Suprapubic skin (tissue), 4 donors: ENCODE measurements around the gene C2CD4C. TPM values are rescaled to one million over a fixed set of nuclear protein-coding genes. Genes with fewer than 3 reads are reported as not detected.

Source experiments
- DNase-seq, 2 donors: peaks; one replicate each; pipeline ENCODE4 v3.0.0-alpha.2; 2019; ENCODE audit warnings: low spot score in 2 of 2
- H3K27ac ChIP-seq: fragments of 200-600 bp; sonication (generic); one replicate; pipeline ENCODE4 v1.5.1; 2019
- H3K27me3 ChIP-seq: fragments of 200-600 bp; sonication (generic); one replicate; pipeline ENCODE4 v1.5.1; 2019
- H3K36me3 ChIP-seq: fragments of 200-600 bp; sonication (generic); one replicate; pipeline ENCODE4 v1.5.1; 2019
- H3K4me1 ChIP-seq: fragments of 200-600 bp; sonication (generic); one replicate; pipeline ENCODE4 v1.5.1; 2019
- H3K4me3 ChIP-seq: fragments of 200-600 bp; sonication (generic); one replicate; pipeline ENCODE4 v1.5.1; 2019; ENCODE audit warnings: mild to moderate bottlenecking
- H3K9me3 ChIP-seq: fragments of 200-600 bp; sonication (generic); one replicate; pipeline ENCODE4 v1.5.1; 2019
- EP300 ChIP-seq: sonication (generic); formaldehyde crosslinking; IDR thresholded peaks from one replicate; pipeline ENCODE4 v1.6.1; 2017; ENCODE audit warnings: antibody characterized with exemption
- POLR2A ChIP-seq, 2 donors: fragments of 450-650 bp; IDR thresholded peaks; one replicate each; pipeline ENCODE4 v1.6.1; 2017; ENCODE audit warnings: antibody characterized with exemption in 2 of 2, mild to moderate bottlenecking in 2 of 2, moderate library complexity in 2 of 2
- POLR2AphosphoS5 ChIP-seq, 3 donors: sonication (generic); formaldehyde crosslinking; IDR thresholded peaks; one replicate each; pipeline ENCODE4 v1.6.1; 2017; ENCODE audit warnings: antibody characterized with exemption in 3 of 3
- WGBS: methylation state at CpG from one replicate; pipeline ENCODE4 v1.1.5; 2018; 5-methylcytosine and 5-hydroxymethylcytosine counted together
- total RNA-seq, 4 donors: library from RNA; depleted of rRNA; stranded (reverse); fragments of >200 nt; gene quantifications; one replicate each; pipeline ENCODE4 v1.1.0, GENCODE V29; 2016
- TF ChIP-seq, protein P1 (sequence below), 2 donors: fragments of 200-600 bp in 1 of 2; fragments of 450-650 bp in 1 of 2; sonication (generic) in 1 of 2; IDR thresholded peaks; one replicate each; pipeline ENCODE4 v1.5.1; 2016 to 2019; ENCODE audit warnings: antibody characterized with exemption in 2 of 2, mild to moderate bottlenecking in 1 of 2, moderate library complexity in 1 of 2

The C2CD4C gene
- total RNA-seq, 4 donors from 2014 or later: 0.13 to 2.3 (median 0.52) TPM

DNA sequence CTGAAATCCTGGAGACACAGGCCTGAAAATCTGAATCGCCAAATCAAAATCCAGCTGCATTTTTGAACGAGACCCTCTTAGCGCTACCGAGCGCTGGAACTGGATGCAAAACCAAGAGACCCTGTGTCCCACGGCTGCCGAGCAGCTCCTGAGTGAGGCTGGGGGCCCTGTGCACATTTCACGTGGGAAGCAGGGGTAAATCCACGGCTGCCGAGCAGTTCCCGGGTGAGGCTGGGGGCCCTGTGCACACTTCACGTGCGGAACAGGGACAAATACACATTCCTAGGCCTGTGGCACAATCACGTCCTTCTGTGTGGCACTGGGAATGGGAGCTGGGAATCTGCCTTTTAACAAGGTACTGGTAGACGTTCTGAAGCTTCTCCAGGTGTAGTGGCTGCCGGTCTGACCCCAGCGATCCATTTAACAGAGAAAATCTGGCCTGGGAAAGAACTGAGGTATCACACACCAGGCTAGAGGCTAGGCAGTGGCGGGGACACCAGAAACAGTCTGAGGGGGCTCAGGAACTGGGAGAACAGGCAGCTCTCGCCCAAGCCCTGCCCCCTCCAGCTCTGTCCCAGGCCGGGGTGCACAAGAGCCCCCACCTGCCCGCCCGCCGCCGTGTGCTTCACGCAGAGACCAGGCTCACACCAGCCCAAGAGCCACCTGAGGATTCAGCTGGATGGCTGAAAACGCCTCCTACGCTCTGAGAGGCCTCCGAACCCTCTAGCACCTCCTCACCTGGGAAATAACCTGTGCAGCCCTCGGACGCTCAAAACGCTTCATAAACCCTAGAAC lies 11.0 kb upstream of the C2CD4C start:
- Histone ChIP-seq H3K9me3 (no peaks in the 10 kb centered on the region), H3K27ac (no peak overlapping the region), H3K4me3 (no peak overlapping the region), H3K36me3 (peaks cover 2% of the 10 kb centered on the region), H3K4me1 (no peaks in the 10 kb centered on the region), H3K27me3 (no peaks in the 10 kb centered on the region)
- 88% methylated on average over 21 of the region's 31 CpGs for WGBS
- TF ChIP-seq POLR2AphosphoS5 (IDR thresholded peaks at IDR 0.05) (no peak), EP300 (no peak)
- no peak for DNase-seq

DNA sequence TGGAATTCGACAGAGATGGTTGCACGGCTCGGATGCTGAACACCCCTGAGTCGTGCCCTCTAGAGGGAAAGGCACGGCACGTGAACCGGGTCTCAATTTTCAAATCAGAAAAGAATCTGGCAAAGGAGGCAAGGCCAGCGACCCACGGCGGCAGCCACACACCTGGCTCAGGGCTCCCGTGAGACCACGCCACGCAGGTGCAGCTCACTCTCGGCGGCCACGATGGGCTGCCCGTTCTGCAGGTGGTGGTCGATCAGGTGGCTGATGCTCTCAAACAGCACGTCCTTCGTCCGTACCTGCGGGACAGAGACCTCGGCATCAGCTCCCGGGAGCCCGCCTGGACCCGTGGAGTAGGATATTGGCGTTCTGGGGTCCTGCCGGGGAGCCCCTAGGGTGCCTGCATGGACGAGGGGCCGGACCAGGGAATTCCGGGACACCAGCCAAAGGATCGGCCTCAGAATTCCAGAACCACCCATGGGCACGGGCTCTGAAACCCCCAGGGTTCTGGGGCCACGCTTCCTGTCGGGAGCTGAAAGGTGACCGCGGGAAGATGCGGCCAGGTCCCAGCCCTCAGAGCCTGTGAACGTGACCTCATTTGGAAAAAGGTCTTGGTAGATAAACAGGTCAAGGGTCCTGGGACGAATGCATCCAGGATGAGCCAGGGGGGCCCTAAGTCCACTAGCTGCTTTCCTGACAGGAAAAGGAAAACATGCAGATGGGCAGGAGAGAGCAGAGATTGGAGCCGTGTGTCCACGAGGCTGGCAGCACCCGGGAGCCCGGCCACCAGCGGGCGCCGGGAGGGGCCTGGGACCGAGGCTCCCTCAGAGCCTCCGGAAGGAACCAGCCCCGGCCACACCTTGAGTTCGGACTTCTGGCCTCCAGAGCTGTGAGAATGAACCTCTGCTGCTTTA lies 10.1 kb upstream of the C2CD4C start:
- no peak overlapping the region for H3K4me3 ChIP-seq
- H3K27me3 ChIP-seq: no peaks in the 10 kb centered on the region
- H3K4me1 ChIP-seq: no peaks in the 10 kb centered on the region
- H3K27ac ChIP-seq: no peak overlapping the region
- no peak for TF ChIP-seq POLR2A (IDR thresholded peaks at IDR 0.05)
- no peaks in the 10 kb centered on the region for H3K9me3 ChIP-seq
- H3K36me3 ChIP-seq: peaks cover 2% of the 10 kb centered on the region
- peak in 1 of 2 donors; percentile 53 for DNase-seq
- WGBS: 83% methylated on average over 31 of the region's 51 CpGs

DNA sequence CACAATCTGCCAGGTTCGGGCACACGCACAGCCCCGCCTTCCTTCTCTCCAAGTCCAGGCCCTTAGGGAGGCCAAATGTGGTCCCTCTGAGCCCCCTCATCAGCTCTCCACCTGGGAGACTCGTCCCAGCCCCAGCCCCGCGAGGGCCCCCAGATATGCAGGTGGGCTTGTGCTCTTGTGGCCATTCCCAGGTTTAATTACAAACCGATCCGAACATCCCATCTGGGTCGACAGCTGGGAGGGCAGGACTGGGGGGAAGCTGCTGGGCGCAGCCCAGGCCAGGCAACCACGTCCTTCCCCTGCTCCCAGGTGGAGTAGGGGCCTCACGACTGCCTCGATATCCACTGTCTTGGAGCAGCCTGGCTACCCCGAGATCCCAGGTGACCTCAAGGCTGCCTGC lies 7.5 kb upstream of the C2CD4C start:
- Histone ChIP-seq H3K4me1 (no peaks in the 10 kb centered on the region), H3K4me3 (no peak overlapping the region), H3K9me3 (no peaks in the 10 kb centered on the region), H3K27ac (no peak overlapping the region), H3K27me3 (peaks cover 22% of the 10 kb centered on the region), H3K36me3 (no peaks in the 10 kb centered on the region)
- TF ChIP-seq, protein P1, sequence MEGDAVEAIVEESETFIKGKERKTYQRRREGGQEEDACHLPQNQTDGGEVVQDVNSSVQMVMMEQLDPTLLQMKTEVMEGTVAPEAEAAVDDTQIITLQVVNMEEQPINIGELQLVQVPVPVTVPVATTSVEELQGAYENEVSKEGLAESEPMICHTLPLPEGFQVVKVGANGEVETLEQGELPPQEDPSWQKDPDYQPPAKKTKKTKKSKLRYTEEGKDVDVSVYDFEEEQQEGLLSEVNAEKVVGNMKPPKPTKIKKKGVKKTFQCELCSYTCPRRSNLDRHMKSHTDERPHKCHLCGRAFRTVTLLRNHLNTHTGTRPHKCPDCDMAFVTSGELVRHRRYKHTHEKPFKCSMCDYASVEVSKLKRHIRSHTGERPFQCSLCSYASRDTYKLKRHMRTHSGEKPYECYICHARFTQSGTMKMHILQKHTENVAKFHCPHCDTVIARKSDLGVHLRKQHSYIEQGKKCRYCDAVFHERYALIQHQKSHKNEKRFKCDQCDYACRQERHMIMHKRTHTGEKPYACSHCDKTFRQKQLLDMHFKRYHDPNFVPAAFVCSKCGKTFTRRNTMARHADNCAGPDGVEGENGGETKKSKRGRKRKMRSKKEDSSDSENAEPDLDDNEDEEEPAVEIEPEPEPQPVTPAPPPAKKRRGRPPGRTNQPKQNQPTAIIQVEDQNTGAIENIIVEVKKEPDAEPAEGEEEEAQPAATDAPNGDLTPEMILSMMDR (IDR thresholded peaks at IDR 0.05): no peak
- no peak for TF ChIP-seq EP300
- no peak for TF ChIP-seq POLR2A (IDR thresholded peaks at IDR 0.05)
- TF ChIP-seq POLR2AphosphoS5 (IDR thresholded peaks at IDR 0.05): no peak
- DNase-seq: peak; percentile 29 to 47
- WGBS: 93% methylated on average over 13 of the region's 14 CpGs

DNA sequence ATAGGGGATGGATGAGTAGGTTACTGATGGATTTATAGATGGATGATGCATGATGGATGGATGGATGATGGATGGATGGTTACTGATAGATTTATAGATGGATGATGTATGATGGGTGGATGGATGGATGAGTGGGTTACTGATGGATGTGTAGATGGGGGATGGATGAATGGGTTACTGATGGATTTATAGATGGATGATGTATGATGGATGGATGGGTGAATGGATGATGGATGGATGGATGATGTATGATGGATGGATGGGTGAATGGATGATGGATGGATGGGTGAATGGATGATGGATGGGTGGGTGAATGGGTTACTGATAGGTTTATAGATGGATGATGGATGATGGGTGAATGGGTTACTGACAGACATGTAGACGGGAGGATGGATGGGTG lies 6.3 kb upstream of the C2CD4C start:
- Histone ChIP-seq H3K9me3 (no peaks in the 10 kb centered on the region), H3K27me3 (peaks cover 29% of the 10 kb centered on the region)

DNA sequence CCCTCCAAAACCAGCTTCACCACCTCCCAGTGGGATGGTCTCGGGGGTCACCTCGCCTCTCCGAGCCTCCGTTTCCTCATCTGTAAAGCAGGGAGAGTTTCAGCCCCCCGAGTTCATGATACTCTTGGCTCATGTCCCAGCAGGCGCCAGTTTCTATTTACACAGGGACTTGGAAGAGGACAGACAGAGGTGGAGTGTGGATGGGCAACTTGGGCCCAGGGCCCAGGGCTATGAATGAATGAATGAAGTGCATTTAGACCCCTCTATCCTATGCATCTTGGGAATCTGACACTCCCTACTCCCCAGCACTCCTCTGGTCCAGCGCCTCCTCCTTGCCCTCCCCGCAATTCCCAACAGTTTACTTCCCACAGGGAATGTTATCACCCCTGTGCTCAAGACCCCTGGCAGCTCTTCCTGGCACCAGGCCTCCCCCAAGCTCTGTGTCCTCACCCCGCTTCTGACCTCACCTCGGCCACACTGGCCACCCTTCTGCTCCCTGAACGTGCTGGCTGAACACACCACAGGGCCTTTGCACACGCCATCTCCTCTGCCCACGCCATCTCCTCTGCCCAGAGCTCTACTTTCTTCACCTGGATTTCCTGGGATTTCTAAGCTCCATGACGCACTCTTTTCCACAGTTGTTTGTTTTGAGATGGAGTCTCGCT lies 4.9 kb upstream of the C2CD4C start:
- H3K27me3 ChIP-seq: peaks cover 43% of the 10 kb centered on the region
- no peak overlapping the region for H3K4me3 ChIP-seq
- H3K9me3 ChIP-seq: no peaks in the 10 kb centered on the region
- TF ChIP-seq EP300 (no peak), POLR2AphosphoS5 (IDR thresholded peaks at IDR 0.05) (no peak), POLR2A (IDR thresholded peaks at IDR 0.05) (no peak)
- TF ChIP-seq, protein P1 (IDR thresholded peaks at IDR 0.05): no peak
- peaks cover 15% of the 10 kb centered on the region for H3K4me1 ChIP-seq
- H3K36me3 ChIP-seq: no peaks in the 10 kb centered on the region
- 78% methylated on average over 15 of the region's 15 CpGs for WGBS
- H3K27ac ChIP-seq: no peak overlapping the region
- DNase-seq: peak in 1 of 2 donors; percentile 46

More for the DNA sequence above, 6.3 kb upstream of the C2CD4C start:
- 96% methylated on average over 1 of the region's 1 CpG for WGBS
- Histone ChIP-seq H3K4me3 (no peak overlapping the region), H3K36me3 (no peaks in the 10 kb centered on the region), H3K27ac (no peak overlapping the region), H3K4me1 (peaks cover 1% of the 10 kb centered on the region)
- TF ChIP-seq POLR2AphosphoS5 (IDR thresholded peaks at IDR 0.05): no peak
- TF ChIP-seq POLR2A (IDR thresholded peaks at IDR 0.05): no peak
- TF ChIP-seq, protein P1 (IDR thresholded peaks at IDR 0.05): no peak
- TF ChIP-seq EP300: no peak
- no peak for DNase-seq
